Ishikawa (cell line): ENCODE data around the gene SYNPR.

ENCODE experiments used
- MAX ChIP-seq: IDR thresholded peaks from 2 replicates; pipeline ENCODE4 v1.6.1; 2012
- REST ChIP-seq: IDR thresholded peaks from 2 replicates; pipeline ENCODE4 v1.6.1; 2012; ENCODE audit warnings: low read depth, mild to moderate bottlenecking
- TEAD4 ChIP-seq: IDR thresholded peaks from 2 replicates; pipeline ENCODE4 v1.6.1; 2012

DNA sequence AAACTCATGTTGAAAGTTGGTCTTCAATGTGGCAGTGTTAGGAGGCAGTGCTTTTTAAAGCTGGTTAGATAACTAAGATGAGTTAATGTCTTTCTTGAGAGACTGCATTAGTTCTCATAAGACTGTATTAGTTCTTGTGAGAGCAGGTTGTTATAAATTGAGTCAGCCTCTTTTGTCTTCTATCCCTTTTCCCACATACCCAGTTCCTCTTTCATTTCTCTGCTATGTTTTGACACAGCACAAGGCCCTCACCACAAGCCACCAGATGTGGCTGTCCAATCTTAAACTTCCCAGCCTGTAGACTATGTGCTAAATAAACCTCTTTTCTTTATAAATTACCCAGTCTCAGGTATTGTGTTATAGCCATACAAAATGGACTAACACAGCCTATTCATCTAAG lies 279.8 kb downstream of the SYNPR start:
- TF ChIP-seq MAX: no peak
- no peak for TF ChIP-seq TEAD4
- TF ChIP-seq REST: no peak
